Panc1 (cell line): ENCODE data around the gene ATP5F1E. TPM values are rescaled to one million over a fixed set of nuclear protein-coding genes. Genes with fewer than 3 reads are reported as not detected.

Experiments used
- ATAC-seq: fragments of 200-7000 bp; cut with Tn5 transposase; 2 replicates; pipeline ENCODE4 v1.9.1; 2020; ENCODE audit warnings: mild to moderate bottlenecking, moderate library complexity
- BruUV-seq: library from RNA; stranded (reverse); fragments of 400-500 nt; replicated peaks from 2 replicates; lab custom pipeline; 2021; lab: Mats Ljungman, UMichigan
- CTCF ChIA-PET: fragments of 300-600 bp; sonication (Branson Sonifier 250); formaldehyde crosslinking; loops from one replicate; lab custom pipeline; 2022; ENCODE audit warnings: antibody characterized with exemption; lab: Charles Lee
- POLR2A ChIA-PET: fragments of 300-600 bp; sonication (Branson Sonifier 250); formaldehyde crosslinking; loops from one replicate; lab custom pipeline; 2022; ENCODE audit warnings: antibody characterized with exemption; lab: Charles Lee
- DNase-seq: peaks from one replicate; pipeline ENCODE4 v3.0.0-alpha.2; 2010; ENCODE audit warnings: low read depth, low spot score
- H3K27ac ChIP-seq: 2 replicates; pipeline ENCODE4 v1.5.1; 2011; ENCODE audit warnings: mild to moderate bottlenecking, low read length, inconsistent platforms
- H3K27me3 ChIP-seq: fragments of 200-500 bp; sonication (Bioruptor generic); 2 replicates; pipeline ENCODE4 v1.6.0; 2014; ENCODE audit warnings: low read length, inconsistent platforms; ENCODE audit not compliant: control insufficient read depth, insufficient read depth
- H3K36me3 ChIP-seq: fragments of 200-500 bp; sonication (Bioruptor generic); 2 replicates; pipeline ENCODE4 v1.5.1; 2014; ENCODE audit warnings: inconsistent platforms, mild to moderate bottlenecking, low read length, moderate library complexity; ENCODE audit not compliant: control insufficient read depth, insufficient read depth
- H3K4me1 ChIP-seq: 2 replicates; pipeline ENCODE4 v1.5.1; 2011; ENCODE audit warnings: inconsistent platforms, mild to moderate bottlenecking, low read length, moderate library complexity; ENCODE audit not compliant: control insufficient read depth, insufficient read depth
- H3K4me3 ChIP-seq, 2 experiments: 2 replicates each; pipeline ENCODE4 v1.5.1; 2011 to 2012; ENCODE audit warnings: low read depth in 2 of 2, low read length in 2 of 2, mild to moderate bottlenecking in 2 of 2, inconsistent platforms in 1 of 2, moderate library complexity in 1 of 2
- H3K9me3 ChIP-seq: fragments of 200-500 bp; sonication (Bioruptor generic); 2 replicates; pipeline ENCODE4 v1.5.1; 2014; ENCODE audit warnings: low read depth, mild to moderate bottlenecking, inconsistent platforms, low read length, moderate library complexity; ENCODE audit not compliant: control insufficient read depth, insufficient read depth
- POLR2AphosphoS5 ChIP-seq: IDR thresholded peaks from 2 replicates; pipeline ENCODE4 v1.6.1; 2012; ENCODE audit warnings: mild to moderate bottlenecking, low read depth, low read length, moderate library complexity
- SIN3A ChIP-seq: IDR thresholded peaks from 2 replicates; pipeline ENCODE4 v1.6.1; 2012; ENCODE audit warnings: low read depth, mild to moderate bottlenecking, low read length, moderate library complexity, borderline replicate concordance; ENCODE audit not compliant: insufficient read depth
- TCF7L2 ChIP-seq: IDR thresholded peaks from 2 replicates; pipeline ENCODE4 v1.6.1; 2011; ENCODE audit warnings: mild to moderate bottlenecking, low read depth, low read length, inconsistent platforms
- in situ Hi-C: cut with HindIII; loops from 2 replicates; pipeline ENCODE4 v1.10.0; 2016; ENCODE audit warnings: low sequenced_read_pairs, low pct_unique_long_range_greater_than_20kb
- intact Hi-C: fragments of 100-400 bp; cut with micrococcal nuclease; formaldehyde crosslinking; loops from one replicate; pipeline ENCODE4 v1.10.0; 2022; ENCODE audit not compliant: unreplicated experiment
- total RNA-seq: library from RNA; stranded (reverse); gene quantifications from one replicate; pipeline ENCODE4 v1.2.1, GENCODE V29; 2021; ENCODE audit not compliant: unreplicated experiment
- TF ChIP-seq, protein P1 (sequence below), 2 experiments: IDR thresholded peaks; 2 replicates each; pipeline ENCODE4 v1.6.1; 2011 to 2012; ENCODE audit warnings: low read depth in 2 of 2, control low read depth in 1 of 2, low read length in 1 of 2, mild to moderate bottlenecking in 1 of 2, moderate library complexity in 1 of 2; ENCODE audit not compliant: insufficient read depth in 1 of 2
- TF ChIP-seq, protein P2 (sequence below): fragments of 450-650 bp; IDR thresholded peaks from 2 replicates; pipeline ENCODE4 v1.5.1; 2017; ENCODE audit warnings: mild to moderate bottlenecking

ATP5F1E gene
- total RNA-seq, 1 experiment from 2014 or later: 90.6 TPM

DNA sequence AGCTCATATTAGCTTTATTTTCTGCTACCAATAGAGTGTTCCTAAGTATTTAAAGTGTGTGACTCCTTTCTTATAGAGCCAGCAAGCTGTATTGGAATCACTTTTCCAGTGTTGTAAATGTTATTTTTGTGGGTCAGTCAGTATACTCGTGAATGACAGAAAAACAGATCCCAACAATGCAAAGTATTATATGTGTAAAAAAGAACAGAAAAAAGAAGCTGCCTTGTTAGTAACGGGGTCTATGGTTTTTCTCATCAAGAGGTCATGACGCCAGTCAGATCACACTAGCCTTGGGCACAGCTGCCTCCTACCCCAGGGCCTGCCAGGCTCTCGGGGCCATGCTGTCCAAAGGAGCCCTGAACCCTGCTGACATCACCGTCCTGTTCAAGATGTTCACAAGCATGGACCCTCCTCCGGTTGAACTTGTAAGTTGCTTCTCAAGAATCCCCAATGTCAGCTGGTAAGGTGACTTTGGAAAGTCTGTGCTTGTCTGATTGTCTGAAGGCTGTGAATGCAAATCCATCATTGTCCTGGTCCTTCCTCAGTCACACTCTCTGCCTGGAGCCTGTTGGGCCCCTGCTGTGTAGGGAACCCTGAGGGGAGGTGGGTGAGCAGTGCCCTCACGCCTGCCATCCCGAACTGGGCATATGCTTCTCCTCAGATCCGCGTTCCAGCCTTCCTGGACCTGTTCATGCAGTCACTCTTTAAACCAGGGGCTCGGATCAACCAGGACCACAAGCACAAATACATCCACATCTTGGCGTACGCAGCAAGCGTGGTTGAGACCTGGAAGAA is 41.3 kb downstream of the ATP5F1E start:
- DNase-seq (no peak), ATAC-seq (no peak)
- intact Hi-C loops (no loop called here), in situ Hi-C loops (no loop called here)
- CTCF ChIA-PET: no interaction called here
- Histone ChIP-seq H3K27me3 (no peaks in the 10 kb centered on the region), H3K9me3 (no peaks in the 10 kb centered on the region), H3K36me3 (peaks cover 28% of the 10 kb centered on the region), H3K4me1 (no peaks in the 10 kb centered on the region), H3K27ac (no peak overlapping the region), H3K4me3 (no peak overlapping the region)
- TF ChIP-seq SIN3A (no peak), TCF7L2 (no peak), POLR2AphosphoS5 (no peak)
- TF ChIP-seq, protein P1, sequence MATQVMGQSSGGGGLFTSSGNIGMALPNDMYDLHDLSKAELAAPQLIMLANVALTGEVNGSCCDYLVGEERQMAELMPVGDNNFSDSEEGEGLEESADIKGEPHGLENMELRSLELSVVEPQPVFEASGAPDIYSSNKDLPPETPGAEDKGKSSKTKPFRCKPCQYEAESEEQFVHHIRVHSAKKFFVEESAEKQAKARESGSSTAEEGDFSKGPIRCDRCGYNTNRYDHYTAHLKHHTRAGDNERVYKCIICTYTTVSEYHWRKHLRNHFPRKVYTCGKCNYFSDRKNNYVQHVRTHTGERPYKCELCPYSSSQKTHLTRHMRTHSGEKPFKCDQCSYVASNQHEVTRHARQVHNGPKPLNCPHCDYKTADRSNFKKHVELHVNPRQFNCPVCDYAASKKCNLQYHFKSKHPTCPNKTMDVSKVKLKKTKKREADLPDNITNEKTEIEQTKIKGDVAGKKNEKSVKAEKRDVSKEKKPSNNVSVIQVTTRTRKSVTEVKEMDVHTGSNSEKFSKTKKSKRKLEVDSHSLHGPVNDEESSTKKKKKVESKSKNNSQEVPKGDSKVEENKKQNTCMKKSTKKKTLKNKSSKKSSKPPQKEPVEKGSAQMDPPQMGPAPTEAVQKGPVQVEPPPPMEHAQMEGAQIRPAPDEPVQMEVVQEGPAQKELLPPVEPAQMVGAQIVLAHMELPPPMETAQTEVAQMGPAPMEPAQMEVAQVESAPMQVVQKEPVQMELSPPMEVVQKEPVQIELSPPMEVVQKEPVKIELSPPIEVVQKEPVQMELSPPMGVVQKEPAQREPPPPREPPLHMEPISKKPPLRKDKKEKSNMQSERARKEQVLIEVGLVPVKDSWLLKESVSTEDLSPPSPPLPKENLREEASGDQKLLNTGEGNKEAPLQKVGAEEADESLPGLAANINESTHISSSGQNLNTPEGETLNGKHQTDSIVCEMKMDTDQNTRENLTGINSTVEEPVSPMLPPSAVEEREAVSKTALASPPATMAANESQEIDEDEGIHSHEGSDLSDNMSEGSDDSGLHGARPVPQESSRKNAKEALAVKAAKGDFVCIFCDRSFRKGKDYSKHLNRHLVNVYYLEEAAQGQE (IDR thresholded peaks at IDR 0.05; ENCODE audit: insufficient read depth in 1 of 2, low read depth in 2 of 2, low read length in 1 of 2): no peak
- TF ChIP-seq, protein P2, sequence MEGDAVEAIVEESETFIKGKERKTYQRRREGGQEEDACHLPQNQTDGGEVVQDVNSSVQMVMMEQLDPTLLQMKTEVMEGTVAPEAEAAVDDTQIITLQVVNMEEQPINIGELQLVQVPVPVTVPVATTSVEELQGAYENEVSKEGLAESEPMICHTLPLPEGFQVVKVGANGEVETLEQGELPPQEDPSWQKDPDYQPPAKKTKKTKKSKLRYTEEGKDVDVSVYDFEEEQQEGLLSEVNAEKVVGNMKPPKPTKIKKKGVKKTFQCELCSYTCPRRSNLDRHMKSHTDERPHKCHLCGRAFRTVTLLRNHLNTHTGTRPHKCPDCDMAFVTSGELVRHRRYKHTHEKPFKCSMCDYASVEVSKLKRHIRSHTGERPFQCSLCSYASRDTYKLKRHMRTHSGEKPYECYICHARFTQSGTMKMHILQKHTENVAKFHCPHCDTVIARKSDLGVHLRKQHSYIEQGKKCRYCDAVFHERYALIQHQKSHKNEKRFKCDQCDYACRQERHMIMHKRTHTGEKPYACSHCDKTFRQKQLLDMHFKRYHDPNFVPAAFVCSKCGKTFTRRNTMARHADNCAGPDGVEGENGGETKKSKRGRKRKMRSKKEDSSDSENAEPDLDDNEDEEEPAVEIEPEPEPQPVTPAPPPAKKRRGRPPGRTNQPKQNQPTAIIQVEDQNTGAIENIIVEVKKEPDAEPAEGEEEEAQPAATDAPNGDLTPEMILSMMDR: no peak
- BruUV-seq: no TSS peak
- POLR2A ChIA-PET: interaction anchor here (0.6 kb wide), 1 partner anchor 466 kb away, joined by 12 read pairs; no protein-coding TSS in a partner anchor

DNA sequence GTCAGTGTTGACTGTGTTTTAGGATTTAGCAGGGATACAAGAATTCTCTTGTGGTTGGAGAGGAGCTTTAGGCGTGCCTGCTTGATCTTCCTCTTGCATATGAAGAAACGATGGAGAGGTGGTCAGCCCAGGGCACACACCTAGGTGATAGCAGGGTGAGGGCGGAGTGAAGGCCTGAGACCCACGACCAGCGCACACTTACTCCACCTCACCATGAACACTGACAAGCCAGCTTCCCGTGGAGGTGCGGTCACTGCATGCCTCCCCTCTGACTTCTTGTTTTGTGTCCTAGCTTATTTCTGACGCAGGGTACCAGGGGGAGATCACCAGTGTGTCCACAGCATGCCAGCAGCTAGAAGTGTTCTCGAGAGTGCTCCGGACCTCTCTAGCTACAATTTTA is 42.9 kb downstream of the ATP5F1E start:
- Histone ChIP-seq H3K36me3 (peaks cover 28% of the 10 kb centered on the region), H3K4me3 (no peak overlapping the region), H3K27me3 (no peaks in the 10 kb centered on the region), H3K9me3 (no peaks in the 10 kb centered on the region), H3K27ac (no peak overlapping the region), H3K4me1 (no peaks in the 10 kb centered on the region)
- ATAC-seq (no peak), DNase-seq (no peak)
- TF ChIP-seq TCF7L2 (no peak), SIN3A (no peak), POLR2AphosphoS5 (no peak)
- TF ChIP-seq, protein P1 (IDR thresholded peaks at IDR 0.05; ENCODE audit: insufficient read depth in 1 of 2, low read depth in 2 of 2, low read length in 1 of 2): no peak
- TF ChIP-seq, protein P2: no peak
- CTCF ChIA-PET: no interaction called here
- intact Hi-C loops: loop anchor here (10.0 kb wide), 1 partner anchor 94 kb away; no protein-coding TSS in a partner anchor
- POLR2A ChIA-PET: no interaction called here
- in situ Hi-C loops: no loop called here
- BruUV-seq: TSS peak; percentile 22
